ENCODE measurements around the gene CHD5.
"Not testable (repeated sequence)": the region's sequence is repeated elsewhere in the genome, so short reads cannot be mapped to it uniquely, and the experiment has no call there.

The CHD5 gene

DNA sequence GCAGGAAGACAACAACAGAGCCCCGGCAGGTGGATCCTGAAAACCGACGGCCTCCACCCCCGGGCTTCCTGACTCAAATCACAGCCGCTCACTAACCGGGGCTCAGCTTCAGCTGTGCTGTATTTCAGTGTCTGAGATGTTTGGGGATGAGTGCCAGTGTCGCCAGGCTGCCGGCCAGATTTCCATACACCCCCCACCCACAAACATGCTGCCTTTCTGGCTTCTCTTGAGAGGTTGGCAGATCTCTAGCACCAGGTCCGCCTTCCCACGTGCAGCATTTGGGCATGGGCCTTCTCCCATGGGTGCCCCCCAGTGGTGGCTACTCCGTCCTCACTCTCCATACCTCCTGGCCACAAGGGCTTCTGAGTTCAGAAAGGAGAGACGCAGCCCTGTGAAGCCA, 99.7 kb downstream of the CHD5 start:
- DNase-seq, result no peak

DNA sequence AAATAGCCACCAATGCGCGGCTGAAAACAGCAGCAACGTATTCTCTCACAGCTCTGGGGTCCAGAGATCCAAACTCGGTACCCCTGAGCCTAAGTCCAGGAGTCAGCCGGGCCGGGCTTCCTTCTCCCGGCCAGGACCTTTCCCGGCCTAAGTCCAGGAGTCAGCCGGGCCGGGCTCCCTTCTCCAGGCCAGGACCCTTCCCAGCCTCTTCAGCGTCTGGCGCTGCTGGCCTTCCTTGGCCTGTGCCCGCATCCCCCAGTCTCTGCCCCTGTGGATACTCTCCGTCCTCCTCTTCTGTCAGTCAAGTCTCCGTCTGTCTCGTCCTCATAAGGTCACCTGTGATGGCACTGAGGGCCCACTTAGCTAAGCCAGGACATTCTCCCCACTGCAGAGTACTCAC, 102.2 kb downstream of the CHD5 start:
- no peak for DNase-seq

DNA sequence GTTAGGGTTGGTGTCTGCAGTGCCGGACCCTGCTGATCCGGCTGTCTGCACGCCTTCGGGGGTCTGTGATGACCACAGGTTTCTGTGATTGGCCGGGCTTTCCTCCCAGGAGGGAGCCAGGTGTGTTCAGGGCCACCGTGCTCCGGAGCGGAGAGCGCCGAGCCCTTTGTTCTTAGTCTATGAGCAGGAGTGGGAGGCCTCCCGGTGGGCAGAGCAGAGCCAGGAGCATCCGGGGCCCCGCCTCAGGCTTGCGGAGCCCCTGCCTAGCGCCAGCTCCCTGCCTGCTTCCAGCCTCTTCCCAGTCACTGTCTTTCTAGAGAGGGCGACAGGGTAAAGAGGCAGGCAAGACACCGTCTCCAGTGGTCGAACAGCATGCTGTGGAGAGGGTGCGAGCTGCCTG, 102.6 kb downstream of the CHD5 start:
- DNase-seq, result no peak

DNA sequence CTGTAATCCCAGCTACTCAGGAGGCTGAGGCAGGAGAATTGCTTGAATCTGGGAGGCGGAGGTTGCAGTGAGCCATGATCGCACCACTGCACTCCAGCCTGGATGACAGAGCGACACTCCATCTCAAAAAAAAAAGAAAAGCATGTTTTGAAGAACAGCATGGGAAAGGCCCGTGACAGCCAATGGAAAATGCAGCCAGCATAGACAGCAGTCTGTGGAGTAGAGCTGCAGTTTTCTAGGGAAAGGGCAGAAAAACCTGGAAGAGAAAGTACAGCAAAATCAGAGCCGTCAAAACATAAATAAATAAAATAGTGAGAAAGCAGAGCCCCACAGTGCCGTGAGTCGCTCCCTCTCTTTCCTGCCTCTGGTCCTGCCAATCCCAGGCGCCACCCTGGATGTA, 103.1 kb downstream of the CHD5 start:
- DNase-seq, result not testable (repeated sequence)

DNA sequence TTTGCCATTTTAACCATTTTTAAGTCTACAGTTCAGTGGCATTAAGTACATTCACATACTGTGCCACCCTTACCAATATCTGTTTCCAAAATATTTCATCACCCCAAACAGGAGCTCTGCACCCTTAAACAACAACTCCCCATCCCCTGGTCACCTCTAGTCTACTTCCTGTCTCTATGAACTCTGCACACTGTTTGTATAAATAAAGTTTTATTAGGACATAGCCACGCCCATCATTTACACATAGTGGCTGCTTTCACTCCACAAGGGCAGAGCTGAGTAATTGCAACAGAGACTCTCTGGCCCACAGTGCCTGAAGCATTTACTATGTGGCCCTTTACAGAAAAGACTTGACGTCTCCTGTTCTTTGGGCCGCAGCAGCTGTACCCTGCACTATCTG, 104.4 kb downstream of the CHD5 start:
- no peak for DNase-seq

DNA sequence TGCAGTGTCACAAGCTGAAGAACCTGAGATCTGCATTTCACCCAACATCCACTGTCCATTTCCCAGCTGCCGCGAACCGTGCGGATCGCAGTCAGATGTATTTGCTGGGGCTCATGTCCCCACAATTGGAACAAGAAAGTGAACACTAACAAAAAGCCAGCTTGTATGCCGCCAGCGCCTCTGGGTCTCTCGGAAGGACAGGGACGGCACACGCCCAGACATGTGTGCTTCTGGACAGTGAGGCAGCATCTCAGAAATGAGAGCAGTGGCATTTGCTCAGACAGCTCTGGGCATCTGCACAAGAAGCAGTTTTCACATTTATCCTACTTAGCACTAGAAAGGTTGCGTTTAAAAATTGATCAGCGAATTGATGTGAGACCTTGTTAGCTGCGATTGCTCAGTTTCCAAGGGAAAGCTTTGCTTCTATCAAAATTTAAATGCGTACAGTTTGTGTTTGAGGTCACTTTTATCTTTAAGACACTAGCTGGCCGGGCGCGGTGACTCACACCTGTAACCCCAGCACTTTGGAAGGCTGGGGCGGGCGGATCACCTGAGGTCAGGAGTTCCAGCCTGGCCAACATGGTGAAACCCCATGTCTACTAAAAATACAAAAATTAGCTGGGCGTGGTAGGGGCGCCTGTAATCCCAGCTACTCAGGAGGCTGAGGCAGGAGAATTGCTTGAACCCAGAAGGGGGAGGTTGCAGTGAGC, 105.8 kb downstream of the CHD5 start:
- no peak for DNase-seq

DNA sequence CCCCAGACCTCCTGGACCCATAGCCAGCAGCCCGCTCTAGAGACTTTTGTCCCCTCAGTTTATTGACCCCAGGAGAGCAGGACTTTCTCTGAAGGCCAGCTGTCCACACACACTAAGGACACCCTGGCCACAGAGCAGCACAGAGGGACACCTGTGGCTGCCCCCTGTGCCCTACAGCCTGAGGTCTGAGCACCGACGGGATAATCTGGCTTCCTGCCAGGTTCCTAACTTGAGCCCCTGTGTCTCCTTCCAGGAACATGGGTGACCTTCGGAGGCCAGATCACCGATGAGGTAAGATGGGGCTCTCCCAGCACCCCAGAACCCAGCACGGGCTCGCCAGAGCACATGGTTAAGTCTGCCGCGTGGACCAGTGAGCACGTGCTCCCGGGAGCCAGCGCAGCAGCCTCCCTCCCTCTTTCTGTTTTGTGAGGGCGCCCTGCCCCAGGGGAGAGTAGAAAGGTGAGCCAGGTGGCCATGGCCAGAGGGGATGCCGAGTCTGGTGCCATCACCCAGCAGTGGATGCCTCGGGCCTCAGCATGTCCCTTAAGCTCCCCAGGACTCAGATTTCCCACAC, 106.6 kb downstream of the CHD5 start:
- DNase-seq, result no peak

DNA sequence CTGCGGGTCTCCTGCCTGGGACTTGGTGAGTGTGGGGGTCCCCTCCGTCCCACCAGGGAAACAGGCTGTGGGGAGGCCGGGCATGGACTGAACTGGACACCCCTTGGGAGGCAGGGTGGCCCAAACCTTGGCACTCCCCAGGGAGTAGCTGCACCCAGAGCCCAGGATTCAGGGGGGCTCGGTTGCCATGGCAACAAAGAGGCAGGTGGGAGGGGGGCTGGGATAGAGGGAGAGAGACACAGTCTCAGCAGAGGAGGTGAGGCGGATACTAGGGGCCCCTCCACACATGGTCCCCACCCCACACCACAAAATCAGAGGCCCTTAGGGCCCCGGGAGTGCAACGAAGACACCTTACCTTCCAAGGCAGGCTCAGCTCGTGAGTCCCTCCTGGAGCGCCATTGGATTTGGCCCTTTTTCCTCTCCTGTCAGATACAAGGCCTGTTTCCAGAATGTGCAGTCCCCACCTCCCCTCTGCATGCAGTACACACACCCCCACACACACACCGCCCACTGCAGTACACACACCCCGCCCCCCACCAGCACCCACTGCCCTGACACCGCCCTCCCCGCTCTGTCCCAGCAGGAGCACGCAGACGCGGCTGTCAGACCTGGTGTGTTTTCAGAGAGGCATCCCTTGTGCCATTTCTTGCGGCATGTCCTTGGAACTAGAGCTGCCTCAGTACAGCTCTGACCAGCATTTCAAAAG, 107.2 kb downstream of the CHD5 start:
- DNase-seq, result no peak

DNA sequence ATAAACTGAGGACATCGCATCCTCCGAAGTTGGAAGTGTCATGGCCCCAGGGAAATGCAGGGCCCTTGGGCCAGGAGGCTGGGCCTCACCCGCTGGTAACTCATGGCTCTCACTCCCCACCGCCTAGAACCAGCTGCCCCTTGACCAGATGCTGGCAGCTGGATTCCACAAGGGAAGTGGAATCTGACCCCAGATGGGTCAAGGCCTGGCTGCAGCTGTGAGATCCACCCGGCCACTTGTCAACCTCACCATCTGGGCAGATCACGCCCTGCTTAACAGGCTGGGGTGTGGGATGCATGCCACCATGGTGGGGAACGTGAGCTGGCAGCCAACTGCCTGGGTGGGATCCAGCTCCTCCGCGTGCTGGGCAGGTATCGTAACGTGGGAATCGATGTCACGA, 108.9 kb downstream of the CHD5 start:
- DNase-seq, result no peak

DNA sequence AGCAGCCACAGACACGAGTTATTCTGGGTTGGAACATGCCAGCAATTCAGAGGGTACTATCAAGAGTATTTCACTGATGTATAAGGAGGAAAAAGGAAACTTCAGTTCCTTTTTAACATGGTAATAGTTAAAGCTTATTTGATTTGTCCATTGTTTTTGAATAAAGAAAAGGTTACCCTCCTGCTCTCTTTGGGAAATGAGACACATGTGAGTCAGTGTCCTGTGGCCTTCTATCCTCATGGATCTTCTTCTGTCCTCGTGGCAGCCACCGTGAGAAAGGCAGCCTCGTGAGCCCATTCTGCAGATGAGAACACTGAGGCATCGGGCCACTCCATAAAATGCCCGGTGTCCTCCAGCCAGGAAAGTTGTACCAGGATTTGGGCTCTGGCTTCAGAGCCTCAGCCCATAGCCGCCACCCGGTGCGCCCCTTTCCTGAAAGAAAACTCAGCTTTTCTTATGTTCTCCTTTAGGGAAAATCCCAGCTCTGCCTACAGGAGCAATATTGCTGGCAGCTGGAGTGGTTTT, 109.6 kb downstream of the CHD5 start:
- DNase-seq, result no peak

DNA sequence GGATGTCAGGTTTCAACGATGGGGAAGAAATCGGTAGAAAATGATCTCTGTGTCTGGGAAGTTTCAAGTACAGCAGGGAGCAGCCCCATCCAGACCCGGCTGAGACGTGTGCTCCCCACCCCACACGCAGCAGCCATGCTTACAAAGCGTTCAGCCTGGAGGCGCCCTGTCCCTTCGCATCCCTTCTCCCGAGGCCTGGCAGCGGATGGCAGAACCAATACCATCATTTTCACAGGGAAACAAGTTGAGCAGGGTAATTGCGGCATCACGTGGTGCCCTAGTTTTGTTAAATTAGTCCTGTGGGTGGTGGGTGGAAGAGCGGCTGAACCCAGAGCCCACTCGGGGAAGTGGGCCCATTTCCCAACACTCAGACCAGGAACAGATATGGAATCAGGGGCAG, 110.5 kb downstream of the CHD5 start:
- DNase-seq, result no peak

DNA sequence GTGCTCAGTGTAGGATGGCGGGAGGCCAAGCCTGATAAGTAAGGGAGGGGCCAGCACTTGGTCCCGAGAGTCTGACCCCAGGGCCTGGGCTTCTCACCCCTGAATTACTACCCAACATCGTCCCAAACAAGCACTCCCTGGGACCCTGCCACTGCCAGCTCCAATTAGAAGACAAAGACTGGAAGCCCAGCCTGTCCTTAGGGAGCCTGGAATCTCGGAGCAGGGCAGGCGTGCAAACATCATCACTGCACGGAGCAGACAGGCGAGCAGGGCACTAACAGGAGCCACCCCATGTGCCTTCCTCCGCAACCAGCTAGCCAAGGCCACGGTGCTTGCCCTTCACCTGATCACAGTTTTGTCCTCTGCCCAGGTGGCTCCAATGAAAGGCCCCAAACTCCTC, 111.2 kb downstream of the CHD5 start:
- no peak for DNase-seq

DNA sequence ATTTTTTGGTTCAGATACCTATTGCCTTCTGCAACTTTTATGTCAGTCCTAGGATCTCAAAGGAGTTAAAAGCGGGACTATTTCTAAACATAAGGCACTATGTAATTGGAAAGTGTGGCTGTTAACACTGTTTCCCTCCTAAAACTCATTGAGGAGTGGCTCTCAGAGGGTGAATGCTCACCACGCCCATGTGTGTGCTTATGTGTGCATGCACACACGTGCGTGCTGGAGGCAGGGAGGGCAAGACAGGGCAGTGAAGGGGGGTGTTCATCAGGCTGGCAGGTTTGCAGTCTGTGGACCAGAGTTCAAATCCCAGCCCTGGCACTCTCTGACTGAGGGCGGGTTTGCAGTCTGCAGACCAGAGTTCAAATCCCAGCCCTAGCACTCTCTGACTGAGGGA, 112.0 kb downstream of the CHD5 start:
- no peak for DNase-seq

DNA sequence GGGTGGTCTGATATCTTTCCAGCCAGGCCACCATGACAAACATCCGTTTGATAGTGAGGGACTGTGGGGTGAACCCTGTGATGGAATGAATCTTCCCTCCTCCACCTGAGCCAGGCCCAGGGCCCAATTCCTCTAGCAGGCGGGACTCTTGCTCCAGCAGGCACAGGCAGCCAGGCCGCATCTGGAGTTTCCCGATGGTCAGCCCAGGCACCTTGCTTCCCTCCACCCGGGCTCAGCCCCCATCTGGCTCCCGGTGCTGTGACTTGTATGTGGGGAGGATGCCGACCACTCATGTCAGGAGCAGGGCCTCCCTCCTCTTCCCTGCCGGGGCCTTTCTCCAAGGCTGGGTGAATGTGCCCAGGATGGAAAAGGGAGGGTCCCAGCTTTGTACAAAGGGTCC, 113.4 kb downstream of the CHD5 start:
- DNase-seq, result no peak

DNA sequence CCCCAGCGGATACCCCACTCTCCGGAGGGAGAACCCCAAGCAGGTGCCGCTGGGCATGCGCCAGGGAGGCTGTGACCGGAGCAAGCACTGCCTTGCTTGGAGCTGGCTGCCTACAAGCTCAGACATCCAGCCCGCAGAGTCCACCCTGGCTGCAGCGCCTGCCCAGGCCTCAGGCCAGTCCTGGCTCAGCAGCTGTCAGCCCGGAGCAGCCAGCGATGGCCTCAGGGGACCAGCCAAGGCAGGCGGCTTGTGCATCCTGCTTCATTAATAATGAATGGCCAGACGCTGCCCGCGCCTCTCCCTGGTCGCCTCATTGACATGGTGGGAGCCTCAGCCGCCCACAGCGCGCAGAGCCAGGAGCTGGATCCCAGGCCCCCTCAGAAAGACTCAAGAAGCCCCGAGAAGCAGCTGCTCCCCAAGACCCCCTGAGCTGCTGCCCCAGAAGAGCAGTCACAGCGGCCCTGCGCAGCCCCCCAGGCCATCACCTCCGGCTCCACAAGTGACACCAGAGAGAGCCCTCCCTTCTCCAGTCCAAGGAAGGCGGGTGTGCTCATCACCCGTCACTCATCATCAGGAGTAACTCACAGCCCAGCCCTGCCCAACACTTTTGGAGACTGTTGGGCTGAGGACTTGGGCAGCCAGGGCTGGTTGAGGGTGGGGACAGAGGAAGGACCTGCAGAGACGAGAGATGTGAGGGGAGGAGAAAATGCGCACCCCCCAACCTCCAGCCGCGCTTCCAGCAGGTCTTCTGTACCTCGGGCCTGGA, 114.8 kb downstream of the CHD5 start:
- DNase-seq, result no peak

DNA sequence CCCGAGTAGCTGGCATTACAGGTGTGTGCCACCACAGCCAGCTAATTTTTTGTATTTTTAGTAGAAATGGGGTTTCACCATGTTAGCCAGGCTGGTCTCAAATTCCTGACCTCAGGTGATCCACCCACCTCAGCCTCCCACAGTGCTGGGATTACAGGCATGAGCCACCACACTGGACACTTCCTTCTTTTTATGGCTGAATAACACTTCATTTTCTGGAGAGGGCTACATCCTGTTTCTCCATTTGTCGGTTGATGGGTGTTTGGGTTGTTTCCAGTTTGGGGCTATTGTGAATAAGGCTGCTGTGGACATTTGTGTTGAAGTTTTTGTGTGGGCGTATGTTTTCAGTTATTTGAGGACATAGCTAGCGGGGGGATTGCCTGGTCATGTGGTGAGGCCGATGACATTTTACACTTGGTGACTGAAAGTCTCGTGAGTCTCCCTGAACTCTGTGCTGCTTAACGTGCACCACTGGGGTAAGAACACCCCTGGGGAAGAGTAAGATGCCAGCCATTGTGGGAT, 116.5 kb downstream of the CHD5 start:
- DNase-seq, result not testable (repeated sequence)

DNA sequence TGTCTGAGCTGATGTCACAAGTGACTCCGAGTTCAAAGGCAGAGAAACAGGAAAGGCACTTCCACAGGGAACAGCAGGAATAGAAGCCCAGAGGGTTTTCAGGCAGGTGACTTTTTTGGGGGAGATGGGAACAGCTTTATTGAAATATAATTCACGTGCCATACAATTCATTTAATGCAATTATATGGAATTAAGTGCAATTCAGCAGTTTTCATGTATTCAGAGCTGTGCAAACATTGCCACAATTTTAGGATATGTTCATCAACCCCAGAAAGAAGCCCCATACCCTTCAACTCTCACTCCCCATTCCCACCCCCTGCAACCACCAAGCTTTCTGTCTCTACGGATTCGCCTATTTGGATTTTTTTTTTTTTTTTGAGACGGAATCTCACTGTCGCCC, 117.5 kb downstream of the CHD5 start:
- no peak for DNase-seq

DNA sequence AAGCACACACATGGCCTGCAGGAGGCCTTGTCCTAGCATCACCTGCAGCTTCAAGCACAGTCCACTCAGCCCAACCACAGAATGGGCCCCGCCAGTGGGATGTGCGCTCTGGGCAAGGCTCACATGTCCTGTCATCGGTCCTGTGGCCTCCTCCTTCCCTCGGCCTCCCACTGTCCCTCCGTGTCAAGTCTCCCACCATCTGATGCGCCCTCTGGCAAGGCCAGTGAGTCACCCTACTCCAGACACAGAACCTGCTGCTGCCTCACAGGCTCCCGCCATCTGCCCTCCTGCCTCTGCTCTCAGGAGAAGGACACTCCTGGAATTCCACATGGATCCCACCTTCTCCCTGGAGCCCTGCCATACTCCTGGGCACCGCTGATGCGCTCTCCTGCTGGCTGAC, 120.3 kb downstream of the CHD5 start:
- DNase-seq, result no peak

DNA sequence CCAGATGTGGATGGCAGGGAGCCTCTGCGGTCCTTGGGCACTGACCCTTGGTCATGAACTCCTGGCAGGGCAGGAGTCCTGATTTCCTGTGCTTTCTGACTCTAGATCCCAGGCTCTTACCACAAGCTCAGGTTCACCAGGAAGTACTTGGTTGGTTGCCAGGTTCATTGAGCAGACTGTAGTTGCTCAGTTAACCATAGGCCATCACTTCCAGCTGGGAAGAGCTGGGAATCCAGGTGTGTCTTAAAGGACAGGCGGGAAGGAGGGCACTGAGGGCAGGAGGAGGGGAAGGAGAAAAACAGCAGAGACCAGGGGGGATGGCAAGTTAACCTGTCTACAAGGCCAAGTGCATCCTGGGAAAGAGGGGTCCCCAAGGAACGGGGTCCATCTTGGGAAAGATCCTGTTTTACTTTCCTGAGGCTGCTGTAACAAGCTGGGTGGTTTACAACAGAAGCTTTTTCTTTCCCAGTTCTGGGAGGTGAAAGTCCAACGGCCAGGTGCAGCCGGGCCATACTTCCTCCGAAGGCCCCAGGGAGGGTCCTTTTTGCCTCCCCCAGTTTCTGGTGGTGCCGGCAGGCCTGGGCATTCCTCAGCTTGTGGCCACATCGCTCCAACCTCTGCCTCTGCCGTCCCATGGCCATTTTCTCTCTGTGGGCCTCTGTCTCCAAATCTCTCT, 122.8 kb downstream of the CHD5 start:
- DNase-seq, result no peak

DNA sequence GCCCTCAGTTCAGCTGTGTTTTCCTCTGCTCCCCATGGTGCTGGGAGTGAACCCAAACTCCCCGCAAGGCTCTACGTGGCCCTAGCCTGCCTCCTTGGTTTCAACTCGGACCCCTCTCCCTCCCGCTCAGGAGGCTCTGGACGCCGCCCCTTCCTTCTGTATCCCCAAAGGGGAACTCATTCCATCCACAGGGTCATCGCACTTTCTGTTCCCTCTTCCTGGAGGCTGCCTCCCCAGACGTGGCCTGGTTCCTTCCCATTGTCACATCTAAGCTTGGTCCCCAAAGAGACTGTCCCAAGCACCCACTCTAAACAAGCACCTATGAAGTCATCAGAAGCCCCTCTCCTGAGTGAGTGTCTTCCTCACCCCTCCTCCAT, 123.6 kb downstream of the CHD5 start:
- DNase-seq, result no peak

DNA sequence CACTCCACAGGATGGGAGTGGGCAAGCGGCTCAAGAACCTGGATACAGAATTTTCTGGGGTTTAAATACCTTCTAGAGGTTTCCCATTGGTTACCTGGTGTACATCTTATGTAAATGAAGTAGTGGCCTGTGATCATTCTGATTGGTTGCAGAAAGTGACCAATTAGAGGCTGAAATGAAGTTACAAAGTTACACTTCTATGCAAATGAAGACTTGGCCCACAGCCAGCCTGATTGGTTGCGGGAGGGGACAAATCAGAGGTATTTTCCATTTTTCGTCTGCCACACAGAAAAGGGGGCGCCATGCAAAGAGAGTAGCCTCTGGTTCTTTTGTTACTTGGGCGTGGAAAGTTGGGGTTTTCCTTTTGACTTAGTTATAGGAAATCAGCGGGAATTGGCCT, 125.5 kb downstream of the CHD5 start:
- DNase-seq, result no peak

DNA sequence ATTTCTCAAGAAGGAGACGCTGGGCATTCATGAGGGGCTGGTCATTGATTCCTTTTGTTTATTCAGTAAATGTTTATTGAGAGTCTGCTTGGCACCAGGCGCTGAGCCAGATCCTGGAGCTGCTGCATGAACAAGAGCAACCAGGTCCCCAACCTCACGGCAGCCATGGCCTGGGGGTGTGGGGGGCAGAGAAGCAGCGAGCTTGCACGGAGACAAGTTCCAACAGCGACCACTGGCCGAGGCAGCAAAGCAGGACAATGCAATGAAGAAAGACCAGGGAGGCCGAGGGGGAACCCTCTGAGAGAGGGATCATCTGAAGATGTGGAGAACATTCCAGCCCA, 126.9 kb downstream of the CHD5 start:
- DNase-seq, result no peak
